Measurements from ENCODE around the gene FSCN2.

DNA sequence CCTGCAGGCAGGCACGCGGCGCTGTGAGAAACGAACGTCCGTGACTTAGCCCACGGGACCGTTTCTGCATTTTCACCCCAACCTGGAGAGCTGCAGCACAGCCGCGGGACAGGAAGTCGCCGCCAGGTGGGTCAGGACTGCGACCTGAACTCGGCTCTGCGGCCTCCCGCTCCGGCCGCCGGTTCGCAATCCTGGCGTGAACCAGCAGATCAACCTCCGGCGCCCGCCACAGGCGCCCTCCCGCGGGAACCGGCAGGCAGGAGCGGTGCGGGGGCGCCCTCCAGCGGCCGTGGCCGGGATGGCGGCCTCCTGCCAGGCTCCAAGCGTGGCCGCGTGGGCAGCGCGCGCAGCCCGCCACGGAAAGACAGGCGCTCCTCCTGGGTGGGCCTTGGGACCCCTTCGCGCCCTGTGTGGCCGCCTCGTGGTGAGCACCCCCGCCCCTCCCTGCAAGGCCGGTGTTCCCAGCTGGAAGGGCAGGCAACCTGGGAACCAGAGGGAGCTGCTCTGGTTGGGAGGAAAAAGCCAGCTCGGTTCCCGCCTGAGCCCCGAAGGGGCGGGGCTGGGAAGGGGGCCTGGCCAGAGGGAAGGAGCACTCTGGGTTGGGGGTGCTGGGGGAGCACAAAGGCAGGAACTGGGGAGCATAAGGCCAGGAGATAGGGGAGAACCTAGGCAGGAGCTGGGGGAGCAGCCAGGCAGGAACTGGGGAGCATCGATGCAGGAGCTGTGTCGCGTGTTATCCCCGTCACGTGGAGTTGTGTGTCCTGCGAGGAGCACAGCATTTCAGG, 43.8 kb upstream of the FSCN2 start:
- TF ChIP-seq, protein P1, sequence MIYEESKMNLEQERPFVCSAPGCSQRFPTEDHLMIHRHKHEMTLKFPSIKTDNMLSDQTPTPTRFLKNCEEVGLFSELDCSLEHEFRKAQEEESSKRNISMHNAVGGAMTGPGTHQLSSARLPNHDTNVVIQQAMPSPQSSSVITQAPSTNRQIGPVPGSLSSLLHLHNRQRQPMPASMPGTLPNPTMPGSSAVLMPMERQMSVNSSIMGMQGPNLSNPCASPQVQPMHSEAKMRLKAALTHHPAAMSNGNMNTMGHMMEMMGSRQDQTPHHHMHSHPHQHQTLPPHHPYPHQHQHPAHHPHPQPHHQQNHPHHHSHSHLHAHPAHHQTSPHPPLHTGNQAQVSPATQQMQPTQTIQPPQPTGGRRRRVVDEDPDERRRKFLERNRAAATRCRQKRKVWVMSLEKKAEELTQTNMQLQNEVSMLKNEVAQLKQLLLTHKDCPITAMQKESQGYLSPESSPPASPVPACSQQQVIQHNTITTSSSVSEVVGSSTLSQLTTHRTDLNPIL (CRISPR knock-in tag; IDR thresholded peaks at IDR 0.05; ENCODE audit: low read depth) = no peak
- no peak for TF ChIP-seq ARNTL (CRISPR knock-in tag; IDR thresholded peaks at IDR 0.05; ENCODE audit: borderline replicate concordance, low read depth)
- TF ChIP-seq TCF4 (CRISPR knock-in tag; IDR thresholded peaks at IDR 0.05; ENCODE audit: borderline replicate concordance) = no peak
